KMS-11 (cell line): ENCODE results near the gene SCFD2.

Experiments
- H2AFZ ChIP-seq: fragments of 200-600 bp; sonication (generic); 2 replicates; pipeline ENCODE4 v1.6.1; 2016; ENCODE audit warnings: antibody characterized with exemption, mixed run types, low read depth
- H3K27ac ChIP-seq: fragments of 200-600 bp; sonication (generic); 2 replicates; pipeline ENCODE4 v1.6.1; 2016; ENCODE audit warnings: mild to moderate bottlenecking, mixed run types
- H3K27me3 ChIP-seq: fragments of 200-600 bp; sonication (generic); 2 replicates; pipeline ENCODE4 v1.6.1; 2017; ENCODE audit warnings: mild to moderate bottlenecking, low read depth, mixed run types, moderate library complexity; ENCODE audit not compliant: insufficient read depth
- H3K36me3 ChIP-seq: fragments of 200-600 bp; sonication (generic); 2 replicates; pipeline ENCODE4 v1.6.1; 2017; ENCODE audit warnings: mild to moderate bottlenecking, mixed run types; ENCODE audit not compliant: insufficient read depth
- H3K4me1 ChIP-seq: fragments of 200-600 bp; sonication (generic); 2 replicates; pipeline ENCODE4 v1.6.1; 2016; ENCODE audit warnings: mild to moderate bottlenecking, low read depth, mixed run types; ENCODE audit not compliant: poor library complexity, severe bottlenecking
- H3K4me2 ChIP-seq: fragments of 200-600 bp; sonication (generic); 2 replicates; pipeline ENCODE4 v1.7.0; 2016; ENCODE audit warnings: mild to moderate bottlenecking, mixed run types
- H3K4me3 ChIP-seq: fragments of 200-600 bp; sonication (generic); IDR thresholded peaks from 2 replicates; pipeline ENCODE4 v1.6.1; 2017; ENCODE audit warnings: low read depth, low read length, mixed read lengths; ENCODE audit not compliant: insufficient read depth
- H3K79me2 ChIP-seq: fragments of 200-600 bp; sonication (generic); 2 replicates; pipeline ENCODE4 v1.6.1; 2016; ENCODE audit warnings: low read depth, mixed run types; ENCODE audit not compliant: insufficient read depth
- H3K9ac ChIP-seq: fragments of 200-600 bp; sonication (generic); 2 replicates; pipeline ENCODE4 v1.6.1; 2016; ENCODE audit warnings: mild to moderate bottlenecking, mixed run types
- H4K20me1 ChIP-seq: fragments of 200-600 bp; sonication (generic); 2 replicates; pipeline ENCODE4 v1.6.1; 2016; ENCODE audit warnings: mild to moderate bottlenecking, mixed run types; ENCODE audit not compliant: insufficient read depth
- CTCF ChIP-seq: fragments of 200-600 bp; sonication (generic); conservative IDR thresholded peaks from 2 replicates; pipeline ENCODE4 v1.6.1; 2017; ENCODE audit warnings: low read depth, mild to moderate bottlenecking, antibody characterized with exemption, low read length, moderate library complexity, mixed read lengths

Gene SCFD2

GRCh38 chr4:52884994-52885393, 480.9 kb downstream of the SCFD2 start:
- Histone ChIP-seq H3K79me2 (no peaks in the 10 kb centered on the region), H3K9ac (no peak overlapping the region), H3K36me3 (no peaks in the 10 kb centered on the region), H3K27me3 (no peaks in the 10 kb centered on the region), H3K4me3 (no peak overlapping the region), H4K20me1 (no peaks in the 10 kb centered on the region), H3K27ac (no peak overlapping the region), H3K4me2 (no peak overlapping the region), H2AFZ (no peak overlapping the region), H3K4me1 (no peaks in the 10 kb centered on the region)
- no peak for TF ChIP-seq CTCF

- H3K4me3 ChIP-seq: no peak overlapping the region
- H3K4me2 ChIP-seq: no peak overlapping the region
- no peak overlapping the region for H2AFZ ChIP-seq
- H3K79me2 ChIP-seq: no peaks in the 10 kb centered on the region
- no peak for TF ChIP-seq CTCF
- no peak overlapping the region for H3K9ac ChIP-seq
- H4K20me1 ChIP-seq: no peaks in the 10 kb centered on the region
- no peaks in the 10 kb centered on the region for H3K27me3 ChIP-seq
- H3K36me3 ChIP-seq: no peaks in the 10 kb centered on the region
- no peaks in the 10 kb centered on the region for H3K4me1 ChIP-seq
- H3K27ac ChIP-seq: no peak overlapping the region
These were observed 481.9 kb downstream of the SCFD2 start for GRCh38 chr4:52883707-52884669.

GRCh38 chr4:52883183-52883621, 482.7 kb downstream of the SCFD2 start:
- no peak overlapping the region for H2AFZ ChIP-seq

GRCh38 chr4:52880994-52881393, 484.9 kb downstream of the SCFD2 start:
- Histone ChIP-seq H3K36me3 (no peaks in the 10 kb centered on the region), H3K4me2 (no peak overlapping the region), H3K9ac (no peak overlapping the region), H3K79me2 (no peaks in the 10 kb centered on the region), H4K20me1 (no peaks in the 10 kb centered on the region), H2AFZ (no peak overlapping the region), H3K27me3 (no peaks in the 10 kb centered on the region), H3K27ac (no peak overlapping the region), H3K4me1 (no peaks in the 10 kb centered on the region), H3K4me3 (no peak overlapping the region)
- no peak for TF ChIP-seq CTCF

More at GRCh38 chr4:52883183-52883621, 482.7 kb downstream of the SCFD2 start:
- H3K9ac ChIP-seq: no peak overlapping the region
- H3K79me2 ChIP-seq: no peaks in the 10 kb centered on the region
- H3K36me3 ChIP-seq: no peaks in the 10 kb centered on the region
- H3K4me2 ChIP-seq: no peak overlapping the region
- no peaks in the 10 kb centered on the region for H3K4me1 ChIP-seq
- no peak overlapping the region for H3K4me3 ChIP-seq
- no peaks in the 10 kb centered on the region for H4K20me1 ChIP-seq
- no peaks in the 10 kb centered on the region for H3K27me3 ChIP-seq
- H3K27ac ChIP-seq: no peak overlapping the region
- TF ChIP-seq CTCF: no peak
